IPS-11a (cell line): ENCODE measurements around the gene AQP12B.

Experiments
- H3K4me3 ChIP-seq: one replicate; pipeline ENCODE4 v1.5.1; 2013; ENCODE audit warnings: low read depth, low read length, control low read depth

AQP12B gene

GRCh38 chr2:240635998-240636547 lies 46.6 kb downstream of the AQP12B start:
- H3K4me3 ChIP-seq = no peak overlapping the region

GRCh38 chr2:240635121-240635997 lies 47.3 kb downstream of the AQP12B start:
- H3K4me3 ChIP-seq = no peak overlapping the region

DNA sequence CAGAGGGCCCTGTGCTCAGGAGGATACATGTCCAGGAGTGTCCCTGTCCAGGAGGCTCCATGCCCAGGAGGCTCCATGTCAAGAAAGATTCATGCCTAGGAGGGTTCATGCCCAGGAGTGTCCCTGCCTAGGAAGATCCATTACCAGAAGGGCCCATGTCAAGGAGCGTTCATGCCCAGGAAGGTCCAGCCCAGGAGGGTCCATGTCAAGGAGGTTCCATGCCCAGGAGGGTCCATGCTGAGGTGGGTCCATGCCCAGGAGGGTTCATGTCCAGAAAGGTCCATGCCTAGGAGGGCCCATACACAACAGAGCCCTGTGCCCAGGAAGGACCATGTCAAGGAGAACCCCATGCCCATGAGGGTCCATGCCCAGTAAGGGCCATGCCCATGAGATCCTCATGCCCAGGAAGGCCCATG lies 50.4 kb downstream of the AQP12B start:
- no peak overlapping the region for H3K4me3 ChIP-seq

DNA sequence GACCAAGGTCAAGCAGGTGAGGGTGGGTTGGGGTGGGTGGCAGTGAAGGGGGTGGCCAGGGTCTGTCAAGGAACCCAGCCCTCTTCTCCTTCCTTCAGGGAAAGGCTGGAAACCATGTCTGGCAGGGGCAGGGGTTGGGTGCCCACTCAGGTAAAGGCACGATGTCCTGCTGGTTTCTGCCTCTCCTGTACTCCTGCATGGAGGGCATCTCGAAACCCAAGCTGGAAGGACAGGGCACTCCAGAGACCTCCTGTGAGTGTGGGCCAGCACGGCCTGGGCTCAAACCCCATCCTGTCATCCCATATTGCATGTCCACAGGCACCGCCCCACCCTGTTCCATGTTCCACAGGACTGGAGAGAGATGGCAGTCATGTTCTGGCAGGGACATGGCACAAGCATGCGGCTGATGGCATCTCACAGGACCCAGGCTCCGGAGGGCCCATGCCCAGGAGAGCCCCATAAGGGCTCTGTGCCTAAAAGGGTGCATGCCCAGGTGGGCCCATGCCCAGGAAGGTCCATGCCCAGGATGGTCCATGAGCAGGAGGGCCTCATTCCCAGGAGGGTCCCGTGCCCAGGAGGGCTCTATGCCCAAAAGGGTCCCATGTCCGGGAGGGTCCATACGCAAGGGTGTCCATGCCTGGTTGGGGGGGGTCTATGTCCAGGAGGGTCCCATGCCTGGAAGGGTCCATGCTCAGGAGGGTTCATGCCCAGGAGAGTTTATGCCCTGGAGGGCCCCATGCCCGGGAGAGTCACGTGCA lies 51.0 kb downstream of the AQP12B start:
- no peak overlapping the region for H3K4me3 ChIP-seq

- H3K4me3 ChIP-seq = no peak overlapping the region
Observed at GRCh38 chr2:240630771-240631547, 51.7 kb downstream of the AQP12B start.

GRCh38 chr2:240629968-240630770 lies 52.5 kb downstream of the AQP12B start:
- H3K4me3 ChIP-seq = no peak overlapping the region

DNA sequence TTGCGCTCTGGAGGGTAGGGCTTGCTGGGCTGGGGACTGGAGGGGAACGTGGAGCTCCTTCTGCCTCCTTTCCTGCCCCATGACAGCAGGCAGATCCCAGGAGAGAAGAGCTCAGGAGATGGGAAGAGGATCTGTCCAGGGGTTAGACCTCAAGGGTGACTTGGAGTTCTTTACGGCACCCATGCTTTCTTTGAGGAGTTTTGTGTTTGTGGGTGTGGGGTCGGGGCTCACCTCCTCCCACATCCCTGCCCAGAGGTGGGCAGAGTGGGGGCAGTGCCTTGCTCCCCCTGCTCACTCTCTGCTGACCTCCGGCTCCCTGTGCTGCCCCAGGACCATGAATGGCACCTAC lies 53.1 kb downstream of the AQP12B start:
- H3K4me3 ChIP-seq = no peak overlapping the region

GRCh38 chr2:240628808-240629618 lies 53.7 kb downstream of the AQP12B start:
- H3K4me3 ChIP-seq = no peak overlapping the region

DNA sequence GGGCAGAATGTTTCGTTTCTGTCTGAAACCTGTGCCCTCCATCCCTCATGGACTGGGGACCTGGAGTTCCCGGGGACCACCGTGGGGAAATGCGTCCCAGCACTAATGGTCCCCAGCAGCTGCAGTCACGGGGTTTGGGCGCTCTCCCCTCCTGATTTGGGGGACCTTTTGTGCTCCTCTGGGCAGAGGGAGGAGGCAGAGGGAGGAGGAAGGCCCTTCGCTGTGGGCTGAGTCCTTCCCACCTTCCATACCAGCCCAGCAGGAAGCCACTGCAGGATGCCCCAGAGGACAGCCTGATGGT lies 54.2 kb downstream of the AQP12B start:
- H3K4me3 ChIP-seq = no peak overlapping the region

DNA sequence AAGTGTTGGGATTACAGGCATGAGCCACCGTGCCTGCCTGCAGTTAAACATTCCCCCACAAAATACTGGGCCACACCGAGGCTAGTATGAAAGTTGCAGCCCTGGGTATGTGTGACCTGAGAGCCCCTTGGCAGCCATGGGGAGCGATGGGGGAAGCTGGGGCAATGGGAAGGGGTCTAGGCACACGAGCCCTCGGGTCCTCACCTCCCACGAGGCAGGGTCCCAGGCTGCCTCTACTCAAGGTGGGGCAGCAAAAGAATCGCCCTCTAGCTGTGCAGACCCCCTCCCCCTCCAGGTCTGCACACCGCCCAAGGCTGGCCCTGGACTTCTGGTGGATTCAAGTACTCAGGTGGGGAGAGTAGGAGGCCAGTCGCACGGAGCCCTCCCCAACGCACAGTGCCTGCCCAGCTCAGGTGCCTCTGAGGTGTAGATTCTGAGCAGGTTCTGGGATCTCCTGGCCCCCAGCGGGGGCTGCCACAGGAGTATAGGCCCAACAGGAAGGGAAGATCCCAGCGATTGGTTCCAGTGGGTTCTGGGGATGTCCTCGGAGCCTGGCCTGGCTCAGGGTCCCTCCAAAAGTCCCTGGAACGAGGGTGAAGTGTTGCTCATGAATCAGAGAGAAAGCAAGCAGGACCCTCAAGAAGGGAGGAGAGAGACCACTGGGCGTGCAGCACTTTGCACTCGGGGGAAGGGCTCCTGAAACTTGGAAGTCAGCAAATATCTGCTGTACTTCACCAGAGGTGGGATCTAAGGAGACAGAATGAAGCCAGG lies 54.8 kb downstream of the AQP12B start:
- no peak overlapping the region for H3K4me3 ChIP-seq

- H3K4me3 ChIP-seq = no peak overlapping the region
Observed at GRCh38 chr2:240626531-240627300, 56.0 kb downstream of the AQP12B start.
